ENCODE results near the gene TIMM10.

Gene TIMM10

DNA sequence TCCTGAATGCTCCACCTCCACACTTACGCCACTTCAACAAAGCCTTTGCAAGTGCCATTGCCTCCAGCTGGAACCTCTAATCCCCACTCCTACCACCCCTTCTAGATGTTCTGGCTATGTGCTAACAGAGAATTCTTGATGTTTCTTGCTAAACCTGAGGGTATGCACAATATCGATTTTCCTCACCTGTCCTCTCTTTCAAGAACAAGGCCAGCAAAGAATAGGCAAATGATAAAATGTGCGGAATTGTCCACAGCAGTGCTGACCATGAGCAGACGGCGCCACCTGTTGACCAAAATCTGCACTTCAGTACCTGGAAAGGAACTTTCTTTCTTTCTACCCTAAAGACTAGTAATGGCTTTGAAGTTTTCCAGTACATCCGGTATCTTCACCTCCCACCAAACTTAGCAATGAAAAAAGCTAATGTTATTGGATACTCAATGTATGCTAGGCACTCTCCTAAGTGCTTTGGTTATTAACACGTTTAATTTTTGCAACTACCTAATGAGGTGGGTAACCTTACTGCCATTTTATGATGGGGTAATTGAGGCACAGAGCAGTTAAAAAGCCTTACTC is 3.4 kb downstream of the TIMM10 start:
- no peak for TF ChIP-seq YY1 (IDR thresholded peaks at IDR 0.05; ENCODE audit: insufficient read depth, insufficient read length)
- no peak for TF ChIP-seq SUZ12 (IDR thresholded peaks at IDR 0.05; ENCODE audit: extremely low read depth, insufficient read depth, insufficient read length)
- no peak for TF ChIP-seq ZNF274 (IDR thresholded peaks at IDR 0.05; ENCODE audit: low read depth, low read length)
- H3K36me3 ChIP-seq (ENCODE audit: insufficient read depth, insufficient read length, low read length) = peaks cover 43% of the 10 kb centered on the region

GRCh38 chr11:57523419-57523818 is 7.1 kb downstream of the TIMM10 start:
- no peak for TF ChIP-seq YY1 (IDR thresholded peaks at IDR 0.05; ENCODE audit: insufficient read depth, insufficient read length)
- TF ChIP-seq SUZ12 (IDR thresholded peaks at IDR 0.05; ENCODE audit: extremely low read depth, insufficient read depth, insufficient read length) = no peak
- TF ChIP-seq ZNF274 (IDR thresholded peaks at IDR 0.05; ENCODE audit: low read depth, low read length) = no peak

More for the DNA sequence above, 3.4 kb downstream of the TIMM10 start:
- Histone ChIP-seq H3K4me3 (ENCODE audit: insufficient read length, low read depth) (no peak overlapping the region), H3K27me3 (ENCODE audit: insufficient read depth, insufficient read length) (peaks cover 4% of the 10 kb centered on the region), H3K9me3 (ENCODE audit: insufficient read depth, low read length) (no peaks in the 10 kb centered on the region; the same call in 1 of the 2 replicates), H3K9ac (ENCODE audit: insufficient read length, low read depth) (no peak overlapping the region), H3K4me1 (ENCODE audit: insufficient read depth, insufficient read length) (peaks cover 4% of the 10 kb centered on the region)
- DNase-seq (ENCODE audit: low read depth, low spot score) = peak; percentile 55

GRCh38 chr11:57521116-57521515 is 9.4 kb downstream of the TIMM10 start:
- Histone ChIP-seq H3K9me3 (ENCODE audit: insufficient read depth, low read length) (no peaks in the 10 kb centered on the region; the same call in 1 of the 2 replicates), H3K4me3 (ENCODE audit: insufficient read length, low read depth) (no peak overlapping the region), H3K27me3 (ENCODE audit: insufficient read depth, insufficient read length) (peaks cover 19% of the 10 kb centered on the region), H3K4me1 (ENCODE audit: insufficient read depth, insufficient read length) (no peaks in the 10 kb centered on the region), H3K36me3 (ENCODE audit: insufficient read depth, insufficient read length, low read length) (peaks cover 12% of the 10 kb centered on the region), H3K9ac (ENCODE audit: insufficient read length, low read depth) (no peak overlapping the region)
- no peak for DNase-seq (ENCODE audit: low read depth, low spot score)
- no peak for TF ChIP-seq ZNF274 (IDR thresholded peaks at IDR 0.05; ENCODE audit: low read depth, low read length)
- TF ChIP-seq YY1 (IDR thresholded peaks at IDR 0.05; ENCODE audit: insufficient read depth, insufficient read length) = no peak
- TF ChIP-seq SUZ12 (IDR thresholded peaks at IDR 0.05; ENCODE audit: extremely low read depth, insufficient read depth, insufficient read length) = no peak

More at GRCh38 chr11:57523419-57523818, 7.1 kb downstream of the TIMM10 start:
- H3K36me3 ChIP-seq (ENCODE audit: insufficient read depth, insufficient read length, low read length) = peaks cover 26% of the 10 kb centered on the region
- H3K9me3 ChIP-seq (ENCODE audit: insufficient read depth, low read length) = no peaks in the 10 kb centered on the region; the same call in 1 of the 2 replicates
- no peak overlapping the region for H3K4me3 ChIP-seq (ENCODE audit: insufficient read length, low read depth)
- H3K27me3 ChIP-seq (ENCODE audit: insufficient read depth, insufficient read length) = no peaks in the 10 kb centered on the region
- no peak overlapping the region for H3K9ac ChIP-seq (ENCODE audit: insufficient read length, low read depth)
- peaks cover 4% of the 10 kb centered on the region for H3K4me1 ChIP-seq (ENCODE audit: insufficient read depth, insufficient read length)
- DNase-seq (ENCODE audit: low read depth, low spot score) = no peak

GRCh38 chr11:57516061-57516443 is 14.5 kb downstream of the TIMM10 start:
- Histone ChIP-seq H3K27me3 (ENCODE audit: insufficient read depth, insufficient read length) (peaks cover 51% of the 10 kb centered on the region), H3K36me3 (ENCODE audit: insufficient read depth, insufficient read length, low read length) (no peaks in the 10 kb centered on the region)
- TF ChIP-seq YY1 (IDR thresholded peaks at IDR 0.05; ENCODE audit: insufficient read depth, insufficient read length) = no peak
- no peak for TF ChIP-seq SUZ12 (IDR thresholded peaks at IDR 0.05; ENCODE audit: extremely low read depth, insufficient read depth, insufficient read length)
- no peak for TF ChIP-seq ZNF274 (IDR thresholded peaks at IDR 0.05; ENCODE audit: low read depth, low read length)

GRCh38 chr11:57515332-57516060 is 15.1 kb downstream of the TIMM10 start, which contains the start of gene SLC43A1:
TSS of gene SLC43A1 (minus strand) at chr11:57515702. CDS start at chr11:57514111, 1,591 bp downstream.
- no peaks in the 10 kb centered on the region for H3K36me3 ChIP-seq (ENCODE audit: insufficient read depth, insufficient read length, low read length)
- peak within 1 kb of the TSS; percentile 77 for H3K4me3 ChIP-seq (ENCODE audit: insufficient read length, low read depth)
- peaks cover 51% of the 10 kb centered on the region for H3K27me3 ChIP-seq (ENCODE audit: insufficient read depth, insufficient read length)
- H3K9me3 ChIP-seq (ENCODE audit: insufficient read depth, low read length) = no peaks in the 10 kb centered on the region
- no peak for DNase-seq (ENCODE audit: low read depth, low spot score)
- TF ChIP-seq ZNF274 (IDR thresholded peaks at IDR 0.05; ENCODE audit: low read depth, low read length) = no peak
- no peak for TF ChIP-seq SUZ12 (IDR thresholded peaks at IDR 0.05; ENCODE audit: extremely low read depth, insufficient read depth, insufficient read length)
- TF ChIP-seq YY1 (IDR thresholded peaks at IDR 0.05; ENCODE audit: insufficient read depth, insufficient read length) = no peak
- peak within 1 kb of the TSS; percentile 84 for H3K9ac ChIP-seq (ENCODE audit: insufficient read length, low read depth)
- H3K4me1 ChIP-seq (ENCODE audit: insufficient read depth, insufficient read length) = peaks cover 4% of the 10 kb centered on the region

More at GRCh38 chr11:57516061-57516443, 14.5 kb downstream of the TIMM10 start:
- Histone ChIP-seq H3K9me3 (ENCODE audit: insufficient read depth, low read length) (no peaks in the 10 kb centered on the region), H3K4me3 (ENCODE audit: insufficient read length, low read depth) (peak overlapping the region; percentile 77), H3K9ac (ENCODE audit: insufficient read length, low read depth) (peak overlapping the region; percentile 84), H3K4me1 (ENCODE audit: insufficient read depth, insufficient read length) (peaks cover 4% of the 10 kb centered on the region)
- no peak for DNase-seq (ENCODE audit: low read depth, low spot score)

DNA sequence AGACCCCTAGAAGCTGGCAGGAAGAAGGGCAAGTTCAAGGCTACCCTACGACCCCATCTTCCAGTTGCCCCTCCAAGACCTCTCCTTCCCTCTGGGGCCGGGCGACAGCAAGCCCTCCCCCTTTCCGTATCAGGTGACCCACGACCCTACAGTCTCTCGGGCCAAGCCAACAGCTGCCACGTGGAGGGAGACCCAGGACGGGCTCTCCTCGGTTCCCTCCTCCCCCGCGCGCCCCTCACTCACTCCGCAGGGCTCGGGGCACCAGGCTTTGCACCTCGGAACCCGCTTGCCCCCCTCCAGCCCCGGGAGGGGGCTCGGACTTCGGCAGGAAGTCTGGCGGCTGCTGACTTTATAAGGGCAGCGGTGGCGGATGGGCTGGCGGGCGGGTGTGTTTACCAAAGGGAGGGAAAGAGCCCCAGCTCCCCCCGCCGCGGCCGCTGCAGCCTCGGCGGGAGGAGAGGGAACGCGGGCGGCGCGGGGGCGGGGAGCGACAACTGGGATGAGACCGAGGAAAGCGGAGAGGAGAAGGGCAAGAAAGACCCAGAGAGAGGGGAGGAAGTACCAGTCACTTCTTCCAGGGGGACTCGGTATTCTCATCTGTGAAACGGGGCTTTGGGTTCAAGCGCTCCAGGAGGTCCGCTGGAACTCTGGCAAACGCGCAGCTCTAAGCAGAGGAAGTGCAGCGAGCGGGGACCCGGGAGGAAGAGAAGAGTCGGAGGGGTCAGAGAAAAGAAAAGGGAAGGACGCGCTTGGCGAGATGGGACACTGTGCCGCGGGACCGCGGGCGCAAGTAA is 15.8 kb downstream of the TIMM10 start:
- Histone ChIP-seq H3K9ac (ENCODE audit: insufficient read length, low read depth) (peak overlapping the region; percentile 84), H3K36me3 (ENCODE audit: insufficient read depth, insufficient read length, low read length) (no peaks in the 10 kb centered on the region), H3K27me3 (ENCODE audit: insufficient read depth, insufficient read length) (peaks cover 51% of the 10 kb centered on the region), H3K9me3 (ENCODE audit: insufficient read depth, low read length) (no peaks in the 10 kb centered on the region), H3K4me3 (ENCODE audit: insufficient read length, low read depth) (peak overlapping the region; percentile 77), H3K4me1 (ENCODE audit: insufficient read depth, insufficient read length) (peaks cover 4% of the 10 kb centered on the region)
- DNase-seq (ENCODE audit: low read depth, low spot score) = no peak
- TF ChIP-seq ZNF274 (IDR thresholded peaks at IDR 0.05; ENCODE audit: low read depth, low read length) = no peak
- peak; percentile 12 for TF ChIP-seq SUZ12 (IDR thresholded peaks at IDR 0.05; ENCODE audit: extremely low read depth, insufficient read depth, insufficient read length)
- no peak for TF ChIP-seq YY1 (IDR thresholded peaks at IDR 0.05; ENCODE audit: insufficient read depth, insufficient read length)
